Measurements from ENCODE around the gene STX18.
A peak's percentile ranks its signal among the peaks of the same experiment; 100 is the strongest.

Gene STX18

GRCh38 chr4:4402966-4403365 is 138.9 kb downstream of the STX18 start:
- Mint-ChIP-seq H3K4me3 (no peak overlapping the region), H3K9me3 (peaks cover 19% of the 10 kb centered on the region), H3K4me1 (peaks cover 5% of the 10 kb centered on the region), H3K36me3 (ENCODE audit: low read depth) (no peaks in the 10 kb centered on the region), H3K27ac (no peak overlapping the region), H3K27me3 (ENCODE audit: low read depth, poor library complexity) (peaks cover 11% of the 10 kb centered on the region)
- TF ChIP-seq CTCF (IDR thresholded peaks at IDR 0.05) = no peak
- no peak for DNase-seq

GRCh38 chr4:4401036-4401435 is 140.8 kb downstream of the STX18 start:
- H3K27ac Mint-ChIP-seq = no peak overlapping the region
- peaks cover 8% of the 10 kb centered on the region for H3K4me1 Mint-ChIP-seq
- H3K36me3 Mint-ChIP-seq (ENCODE audit: low read depth) = no peaks in the 10 kb centered on the region
- TF ChIP-seq CTCF (IDR thresholded peaks at IDR 0.05) = no peak
- peaks cover 19% of the 10 kb centered on the region for H3K9me3 Mint-ChIP-seq
- H3K4me3 Mint-ChIP-seq = no peak overlapping the region
- peaks cover 26% of the 10 kb centered on the region for H3K27me3 Mint-ChIP-seq (ENCODE audit: low read depth, poor library complexity)
- DNase-seq = no peak

- H3K27ac Mint-ChIP-seq = no peak overlapping the region
- H3K4me1 Mint-ChIP-seq = peaks cover 14% of the 10 kb centered on the region
- TF ChIP-seq CTCF (IDR thresholded peaks at IDR 0.05) = no peak
- H3K4me3 Mint-ChIP-seq = no peak overlapping the region
- no peaks in the 10 kb centered on the region for H3K36me3 Mint-ChIP-seq (ENCODE audit: low read depth)
- DNase-seq = no peak
- H3K27me3 Mint-ChIP-seq (ENCODE audit: low read depth, poor library complexity) = peaks cover 47% of the 10 kb centered on the region
- peaks cover 19% of the 10 kb centered on the region for H3K9me3 Mint-ChIP-seq
These were observed 143.4 kb downstream of the STX18 start for GRCh38 chr4:4398430-4398829.

GRCh38 chr4:4397441-4397819 is 144.4 kb downstream of the STX18 start:
- Mint-ChIP-seq H3K4me1 (peaks cover 14% of the 10 kb centered on the region), H3K27me3 (ENCODE audit: low read depth, poor library complexity) (peaks cover 54% of the 10 kb centered on the region), H3K36me3 (ENCODE audit: low read depth) (no peaks in the 10 kb centered on the region), H3K27ac (no peak overlapping the region), H3K9me3 (peaks cover 19% of the 10 kb centered on the region), H3K4me3 (no peak overlapping the region)
- no peak for DNase-seq
- TF ChIP-seq CTCF (IDR thresholded peaks at IDR 0.05) = no peak

GRCh38 chr4:4396628-4397440 is 145.0 kb downstream of the STX18 start:
- DNase-seq = no peak
- no peak for TF ChIP-seq CTCF (IDR thresholded peaks at IDR 0.05)
- Mint-ChIP-seq H3K27ac (peak overlapping the region; percentile 83), H3K4me3 (no peak overlapping the region), H3K27me3 (ENCODE audit: low read depth, poor library complexity) (peaks cover 57% of the 10 kb centered on the region), H3K4me1 (peaks cover 14% of the 10 kb centered on the region), H3K36me3 (ENCODE audit: low read depth) (no peaks in the 10 kb centered on the region), H3K9me3 (peaks cover 19% of the 10 kb centered on the region)

Data from nephron progenitor cell (in vitro differentiated cells).